Effector memory CD8-positive, alpha-beta T cell (primary cell): ENCODE measurements around the gene SLC25A20.
A peak's percentile ranks its signal among the peaks of the same experiment; 100 is the strongest.

Source experiments
- ATAC-seq: fragments of 150-1000 bp; cut with Tn5 transposase; replicated peaks from 2 replicates; pipeline ENCODE4 v1.10.0; 2021; ENCODE audit warnings: mild to moderate bottlenecking, moderate library complexity
- DNase-seq, 3 experiments: peaks; one replicate each; pipeline ENCODE4 v3.0.0; 2021
- H3K27ac Mint-ChIP-seq, 2 donors: one replicate each; pipeline ENCODE4 v1.8.0; 2022; ENCODE audit warnings: mild to moderate bottlenecking in 2 of 2, mixed read lengths in 2 of 2, moderate library complexity in 2 of 2
- H3K27me3 Mint-ChIP-seq, 2 donors: one replicate each; pipeline ENCODE4 v1.8.0; 2022; ENCODE audit warnings: mixed read lengths in 2 of 2
- H3K36me3 Mint-ChIP-seq: one replicate; pipeline ENCODE4 v1.8.0; 2022; ENCODE audit warnings: mild to moderate bottlenecking, moderate library complexity, mixed read lengths; ENCODE audit not compliant: insufficient read depth
- H3K4me1 Mint-ChIP-seq, 2 donors: one replicate each; pipeline ENCODE4 v1.8.0; 2022; ENCODE audit warnings: low read depth in 2 of 2, mixed read lengths in 2 of 2
- H3K4me3 Mint-ChIP-seq, 2 donors: one replicate each; pipeline ENCODE4 v1.8.0; 2022; ENCODE audit warnings: mild to moderate bottlenecking in 2 of 2, mixed read lengths in 2 of 2, moderate library complexity in 2 of 2
- H3K9me3 Mint-ChIP-seq, 2 donors: one replicate each; pipeline ENCODE4 v1.8.0; 2022; ENCODE audit warnings: mixed read lengths in 2 of 2
- total RNA-seq, 9 experiments: gene quantifications; one replicate each; lab custom pipeline; 2026; lab: John Stamatoyannopoulos, UW

Gene SLC25A20, protein sequence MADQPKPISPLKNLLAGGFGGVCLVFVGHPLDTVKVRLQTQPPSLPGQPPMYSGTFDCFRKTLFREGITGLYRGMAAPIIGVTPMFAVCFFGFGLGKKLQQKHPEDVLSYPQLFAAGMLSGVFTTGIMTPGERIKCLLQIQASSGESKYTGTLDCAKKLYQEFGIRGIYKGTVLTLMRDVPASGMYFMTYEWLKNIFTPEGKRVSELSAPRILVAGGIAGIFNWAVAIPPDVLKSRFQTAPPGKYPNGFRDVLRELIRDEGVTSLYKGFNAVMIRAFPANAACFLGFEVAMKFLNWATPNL
- total RNA-seq = 4.0 to 37.0 (median 27.3) reads per million in 9 experiments

DNA sequence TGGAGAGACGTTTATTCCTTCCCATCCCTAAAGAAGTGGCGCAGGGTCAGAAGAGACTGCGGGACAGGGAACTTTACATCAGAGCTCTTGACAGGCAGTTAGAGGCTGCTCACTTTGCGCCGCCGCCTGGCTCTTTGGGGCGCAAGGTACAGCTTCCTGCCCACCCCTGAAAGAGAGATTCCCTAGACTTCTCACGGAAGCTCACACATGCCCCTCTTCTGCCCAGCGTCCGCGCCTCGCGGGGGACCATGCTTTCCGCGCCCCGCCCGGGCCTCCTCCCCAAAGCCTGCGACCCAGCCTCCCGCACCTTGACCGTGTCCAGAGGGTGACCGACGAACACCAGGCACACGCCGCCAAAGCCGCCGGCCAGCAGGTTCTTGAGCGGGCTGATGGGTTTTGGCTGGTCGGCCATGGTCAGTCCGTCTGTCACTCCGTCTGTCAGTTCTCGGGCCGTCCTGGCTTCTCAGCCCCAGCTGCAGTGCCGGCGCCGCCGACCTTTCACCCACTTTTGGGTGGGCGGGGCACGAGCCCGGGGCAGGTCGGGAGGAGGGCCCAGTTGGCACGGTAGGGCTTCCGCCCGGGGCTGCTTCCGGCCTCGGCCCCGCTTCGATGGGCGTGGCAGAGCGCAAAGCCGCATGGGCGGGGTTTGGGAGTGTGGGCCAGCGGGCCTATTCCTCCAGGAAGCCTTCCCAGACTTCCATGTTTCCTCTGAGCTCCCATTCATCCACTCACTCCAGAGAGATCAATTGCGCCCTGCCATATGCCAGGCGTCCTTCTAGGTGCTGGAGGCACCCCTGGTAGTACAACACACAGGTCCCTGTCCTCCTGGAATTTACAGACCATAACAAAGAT, at the start of gene SLC25A20:
SLC25A20 (minus strand) TSS at position 500 of the 852 bp plus-strand sequence; CDS start at position 412, 88 bp downstream.
- DNase-seq (peak; percentile 83 to 86 (median 85)), ATAC-seq (peak; percentile 91)
- H3K27me3 Mint-ChIP-seq = no peaks in the 10 kb centered on the region
- H3K36me3 Mint-ChIP-seq = peaks cover 6% of the 10 kb centered on the region
- H3K27ac Mint-ChIP-seq = peak within 1 kb of the TSS; percentile 91 to 93
- H3K4me1 Mint-ChIP-seq = peaks cover 33 to 40% of the 10 kb centered on the region in 2 donors
- H3K4me3 Mint-ChIP-seq = peak within 1 kb of the TSS; percentile 92 to 96
- H3K9me3 Mint-ChIP-seq = no peaks in the 10 kb centered on the region

GRCh38 chr3:48945891-48946549, 47.3 kb upstream of the SLC25A20 start:
- ATAC-seq = no peak
- no peaks in the 10 kb centered on the region for H3K27me3 Mint-ChIP-seq
- H3K27ac Mint-ChIP-seq = peak overlapping the region; percentile 42 to 75
- DNase-seq = no peak
- peaks cover 26% of the 10 kb centered on the region for H3K36me3 Mint-ChIP-seq
- H3K4me3 Mint-ChIP-seq = no peak overlapping the region
- no peaks in the 10 kb centered on the region for H3K9me3 Mint-ChIP-seq
- H3K4me1 Mint-ChIP-seq = peaks cover 11 to 29% of the 10 kb centered on the region in 2 donors

GRCh38 chr3:48945432-48945831, 46.8 kb upstream of the SLC25A20 start:
- H3K27me3 Mint-ChIP-seq = no peaks in the 10 kb centered on the region
- ATAC-seq = no peak
- no peak for DNase-seq
- peak overlapping the region; percentile 42 to 75 for H3K27ac Mint-ChIP-seq
- H3K4me1 Mint-ChIP-seq = peaks cover 11 to 29% of the 10 kb centered on the region in 2 donors
- no peak overlapping the region for H3K4me3 Mint-ChIP-seq
- no peaks in the 10 kb centered on the region for H3K9me3 Mint-ChIP-seq
- peaks cover 27% of the 10 kb centered on the region for H3K36me3 Mint-ChIP-seq

GRCh38 chr3:48938689-48939088, 40.0 kb upstream of the SLC25A20 start:
- H3K4me1 Mint-ChIP-seq = peaks cover 14 to 28% of the 10 kb centered on the region in 2 donors
- peaks cover 55% of the 10 kb centered on the region for H3K36me3 Mint-ChIP-seq
- no peaks in the 10 kb centered on the region for H3K27me3 Mint-ChIP-seq
- DNase-seq (no peak), ATAC-seq (no peak)
- H3K27ac Mint-ChIP-seq = peak overlapping the region; percentile 1 to 90
- no peak overlapping the region for H3K4me3 Mint-ChIP-seq
- H3K9me3 Mint-ChIP-seq = no peaks in the 10 kb centered on the region

- no peak for DNase-seq
- Mint-ChIP-seq H3K36me3 (peaks cover 59% of the 10 kb centered on the region), H3K9me3 (no peaks in the 10 kb centered on the region), H3K4me1 (peaks cover 14 to 27% of the 10 kb centered on the region in 2 donors), H3K4me3 (no peak overlapping the region), H3K27me3 (no peaks in the 10 kb centered on the region), H3K27ac (peak overlapping the region; percentile 1 to 90)
- no peak for ATAC-seq
These were observed 39.5 kb upstream of the SLC25A20 start for GRCh38 chr3:48938156-48938555.

GRCh38 chr3:48935530-48935929, 36.8 kb upstream of the SLC25A20 start:
- no peak for ATAC-seq
- Mint-ChIP-seq H3K4me3 (no peak overlapping the region), H3K36me3 (peaks cover 70% of the 10 kb centered on the region), H3K9me3 (no peaks in the 10 kb centered on the region), H3K27me3 (no peaks in the 10 kb centered on the region), H3K4me1 (peaks cover 26 to 42% of the 10 kb centered on the region in 2 donors), H3K27ac (no peak overlapping the region)
- no peak for DNase-seq

GRCh38 chr3:48934333-48934991, 35.8 kb upstream of the SLC25A20 start:
- Mint-ChIP-seq H3K4me3 (no peak overlapping the region), H3K36me3 (peaks cover 69% of the 10 kb centered on the region), H3K27me3 (no peaks in the 10 kb centered on the region), H3K4me1 (peaks cover 32 to 49% of the 10 kb centered on the region in 2 donors), H3K9me3 (no peaks in the 10 kb centered on the region), H3K27ac (peak overlapping the region in 1 of 2 donors; percentile 58)
- no peak for DNase-seq
- ATAC-seq = no peak

DNA sequence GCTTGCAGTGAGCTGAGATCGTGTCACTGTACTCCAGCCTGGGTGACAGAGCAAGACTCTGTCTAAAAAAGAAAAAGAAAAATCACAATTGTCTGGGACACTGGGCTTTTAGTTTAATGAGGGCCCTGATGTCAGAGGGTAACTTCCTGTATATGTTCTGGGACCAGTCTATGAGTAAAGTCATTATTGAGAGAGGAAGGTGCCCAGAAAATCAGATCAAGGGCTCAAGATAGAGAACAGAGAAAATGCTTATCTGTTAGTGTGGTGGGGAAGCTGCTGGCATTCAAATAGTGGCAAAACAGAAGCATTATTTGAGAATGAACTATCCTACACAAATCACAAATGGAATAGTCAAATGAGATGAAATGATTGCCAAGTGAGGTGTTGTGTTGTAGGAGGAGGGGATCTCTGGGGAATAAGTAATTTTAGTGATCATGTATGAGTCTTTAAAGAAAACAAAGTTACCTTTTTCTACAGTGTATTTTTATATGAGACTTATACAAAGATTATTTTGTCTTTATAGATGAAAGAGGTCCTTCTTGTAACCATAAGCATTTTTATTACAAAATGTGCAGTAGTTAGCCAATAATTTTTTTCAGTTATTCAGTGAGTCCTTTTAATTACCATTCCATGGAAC, 33.4 kb upstream of the SLC25A20 start:
- no peak for DNase-seq
- peak; percentile 16 for ATAC-seq
- H3K27me3 Mint-ChIP-seq = no peaks in the 10 kb centered on the region
- peaks cover 43 to 58% of the 10 kb centered on the region in 2 donors for H3K4me1 Mint-ChIP-seq
- no peaks in the 10 kb centered on the region for H3K9me3 Mint-ChIP-seq
- peak overlapping the region; percentile 69 to 83 for H3K27ac Mint-ChIP-seq
- H3K36me3 Mint-ChIP-seq = peaks cover 69% of the 10 kb centered on the region
- peak overlapping the region; percentile 21 to 31 for H3K4me3 Mint-ChIP-seq

- DNase-seq = no peak
- H3K4me1 Mint-ChIP-seq = peaks cover 50 to 69% of the 10 kb centered on the region in 2 donors
- H3K36me3 Mint-ChIP-seq = peaks cover 74% of the 10 kb centered on the region
These were observed 31.9 kb upstream of the SLC25A20 start for GRCh38 chr3:48930590-48930989.

DNA sequence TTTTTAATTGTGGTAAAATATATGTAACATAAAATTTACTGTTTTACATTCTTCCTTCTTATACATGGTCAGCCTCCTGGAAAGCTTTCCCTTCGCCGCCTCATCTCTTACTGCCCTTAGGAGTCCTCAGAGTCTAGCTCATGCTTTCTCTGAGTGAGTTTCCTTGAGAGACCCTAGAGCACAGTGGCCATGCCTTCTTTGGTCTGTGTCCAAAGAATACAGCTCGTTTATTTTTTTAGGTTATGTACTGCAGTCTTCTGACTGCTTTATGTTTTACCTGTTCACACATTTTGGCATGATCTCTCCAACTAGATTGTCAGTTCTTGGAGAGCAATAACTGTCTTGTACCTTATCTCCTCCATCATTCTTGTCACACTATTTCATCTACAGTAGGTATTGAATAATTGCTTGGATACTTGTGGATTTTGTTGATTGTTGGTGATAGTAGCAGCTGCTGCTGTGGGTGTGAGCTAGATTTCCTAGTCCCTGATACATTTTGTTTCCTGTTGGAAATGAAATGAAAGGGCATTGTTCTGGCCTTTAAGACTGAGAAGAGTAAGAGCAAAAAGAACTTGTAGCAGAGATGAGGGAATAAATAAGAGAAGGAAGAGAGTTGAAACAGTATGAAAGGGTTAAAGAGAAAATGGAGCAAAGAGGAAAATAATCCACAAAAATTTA, 30.8 kb upstream of the SLC25A20 start:
- Mint-ChIP-seq H3K27ac (peak overlapping the region; percentile 13 to 65), H3K27me3 (no peaks in the 10 kb centered on the region), H3K4me3 (peak overlapping the region; percentile 4 to 64), H3K36me3 (peaks cover 81% of the 10 kb centered on the region), H3K4me1 (peaks cover 52 to 66% of the 10 kb centered on the region in 2 donors), H3K9me3 (no peaks in the 10 kb centered on the region)
- ATAC-seq (no peak), DNase-seq (no peak)

More at GRCh38 chr3:48930590-48930989, 31.9 kb upstream of the SLC25A20 start:
- Mint-ChIP-seq H3K9me3 (no peaks in the 10 kb centered on the region), H3K4me3 (peak overlapping the region in 1 of 2 donors; percentile 21), H3K27ac (peak overlapping the region in 1 of 2 donors; percentile 83), H3K27me3 (no peaks in the 10 kb centered on the region)
- no peak for ATAC-seq

DNA sequence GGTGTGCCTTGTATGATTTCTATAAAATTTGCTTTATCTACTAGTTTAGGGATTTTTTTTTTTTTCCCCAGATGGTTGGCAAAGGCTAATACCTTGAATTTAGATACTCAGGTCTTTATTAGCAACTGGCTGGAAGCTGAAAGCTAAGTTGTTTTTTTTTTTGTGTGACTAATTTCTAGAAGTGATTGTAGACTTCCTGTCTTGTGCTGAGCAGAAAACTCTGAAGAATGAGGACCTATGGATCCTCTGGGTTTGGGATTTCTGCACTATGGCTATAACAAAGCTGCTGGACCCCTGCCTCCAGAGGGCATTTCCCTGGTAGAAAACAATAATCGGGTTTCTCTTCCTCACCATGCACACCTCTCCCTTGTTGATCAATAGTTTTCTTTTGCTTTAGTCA, 30.0 kb upstream of the SLC25A20 start:
- Mint-ChIP-seq H3K4me1 (peaks cover 50 to 66% of the 10 kb centered on the region in 2 donors), H3K36me3 (peaks cover 81% of the 10 kb centered on the region), H3K4me3 (peak overlapping the region; percentile 33 to 64), H3K27me3 (no peaks in the 10 kb centered on the region), H3K9me3 (no peaks in the 10 kb centered on the region), H3K27ac (peak overlapping the region; percentile 65 to 88)
- ATAC-seq (no peak), DNase-seq (no peak)

DNA sequence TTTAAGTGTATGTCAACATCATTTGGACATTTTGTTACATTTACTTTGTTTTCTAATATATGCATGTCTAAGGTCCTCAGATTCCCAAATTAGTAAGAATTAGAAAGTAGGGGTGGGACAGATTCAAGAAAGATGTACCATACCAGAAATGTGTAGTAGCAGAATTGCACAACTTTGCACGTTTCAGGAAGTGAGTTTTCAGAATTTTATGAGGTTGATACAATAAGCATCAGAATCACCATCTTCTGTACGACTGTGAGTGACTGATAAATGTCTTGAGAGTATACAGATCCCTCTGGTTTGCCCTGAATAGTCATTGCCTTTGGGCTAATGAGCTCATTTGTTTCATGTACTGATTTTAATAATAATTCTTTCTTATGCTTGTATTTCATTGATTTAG, 29.2 kb upstream of the SLC25A20 start:
- H3K27me3 Mint-ChIP-seq = no peaks in the 10 kb centered on the region
- DNase-seq (no peak), ATAC-seq (no peak)
- peak overlapping the region; percentile 65 to 88 for H3K27ac Mint-ChIP-seq
- H3K36me3 Mint-ChIP-seq = peaks cover 83% of the 10 kb centered on the region
- H3K4me1 Mint-ChIP-seq = peaks cover 50 to 66% of the 10 kb centered on the region in 2 donors
- H3K4me3 Mint-ChIP-seq = peak overlapping the region; percentile 2 to 64
- H3K9me3 Mint-ChIP-seq = no peaks in the 10 kb centered on the region
